Upper lobe of right lung (tissue), 1 donor: ENCODE measurements around the gene PATL1. TPM values are rescaled to one million over a fixed set of nuclear protein-coding genes. Genes with fewer than 3 reads are reported as not detected.

Experiments
- ATAC-seq: fragments of 200-7000 bp; cut with Tn5 transposase; one replicate; pipeline ENCODE4 v1.9.1; 2020; ENCODE audit warnings: mild to moderate bottlenecking, moderate library complexity
- DNase-seq: peaks from one replicate; pipeline ENCODE4 v3.0.0-alpha.2; 2020
- H3K27ac ChIP-seq: fragments of 200-600 bp; one replicate; pipeline ENCODE4 v1.8.0; 2022
- H3K27me3 ChIP-seq: fragments of 200-600 bp; one replicate; pipeline ENCODE4 v1.8.0; 2022; ENCODE audit warnings: mild to moderate bottlenecking
- H3K36me3 ChIP-seq: fragments of 200-600 bp; one replicate; pipeline ENCODE4 v1.8.0; 2022
- H3K4me1 ChIP-seq: fragments of 200-600 bp; one replicate; pipeline ENCODE4 v1.8.0; 2022
- H3K4me3 ChIP-seq: fragments of 200-600 bp; one replicate; pipeline ENCODE4 v1.8.0; 2022; ENCODE audit warnings: mild to moderate bottlenecking
- H3K9me3 ChIP-seq: fragments of 200-600 bp; one replicate; pipeline ENCODE4 v1.8.0; 2022
- intact Hi-C: fragments of 100-400 bp; cut with DNase I; formaldehyde crosslinking; loops from one replicate; pipeline ENCODE4 v1.11.0; 2022
- microRNA-seq: library from miRNA; unstranded; fragments of <30 nt; microRNA quantifications from one replicate; pipeline ENCODE4 v1.2.0, GENCODE V29; 2020; ENCODE audit warnings: borderline microRNAs expressed
- total RNA-seq: library from RNA; stranded (reverse); fragmentation: NEBNext Ultra II Directional; extraction: Animal tissue kit (Norgen Biotek cat#: 25700); gene quantifications from one replicate; pipeline ENCODE4 v1.2.1, GENCODE V29; 2021
- TF ChIP-seq, protein P1 (sequence below): fragments of 200-600 bp; IDR thresholded peaks from one replicate; pipeline ENCODE4 v1.8.0; 2022; ENCODE audit warnings: antibody characterized with exemption
- donor health status: DM: no; HTN: yes; CAD: no; lungs with severe emphysema.

PATL1 gene
- total RNA-seq, 1 donor from 2014 or later, result 35.9 TPM

DNA sequence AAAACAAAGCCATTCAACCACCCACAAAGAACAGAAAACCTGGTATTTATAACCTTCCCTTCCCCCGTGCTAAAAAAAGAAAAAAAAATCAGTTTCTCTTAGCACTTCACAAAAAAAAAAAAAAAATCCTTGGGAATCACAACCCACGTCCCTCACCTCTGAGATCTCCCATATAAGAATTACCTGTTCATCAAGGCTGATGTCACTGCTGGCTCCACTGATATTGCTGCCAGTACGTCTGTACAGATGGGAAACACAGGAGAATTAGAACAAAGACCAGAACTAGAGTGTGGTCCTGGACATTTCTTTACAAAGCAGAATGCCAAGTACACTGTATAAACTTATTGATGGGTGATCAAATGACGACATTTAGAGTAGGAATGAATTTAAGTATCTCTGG lies 68.2 kb downstream of the PATL1 start:
- H3K36me3 ChIP-seq, result peaks cover 100% of the 10 kb centered on the region
- H3K27ac ChIP-seq, result no peak overlapping the region
- H3K4me1 ChIP-seq, result no peaks in the 10 kb centered on the region
- ATAC-seq (no peak), DNase-seq (no peak)
- H3K9me3 ChIP-seq, result no peaks in the 10 kb centered on the region
- H3K4me3 ChIP-seq, result no peak overlapping the region
- TF ChIP-seq, protein P1, sequence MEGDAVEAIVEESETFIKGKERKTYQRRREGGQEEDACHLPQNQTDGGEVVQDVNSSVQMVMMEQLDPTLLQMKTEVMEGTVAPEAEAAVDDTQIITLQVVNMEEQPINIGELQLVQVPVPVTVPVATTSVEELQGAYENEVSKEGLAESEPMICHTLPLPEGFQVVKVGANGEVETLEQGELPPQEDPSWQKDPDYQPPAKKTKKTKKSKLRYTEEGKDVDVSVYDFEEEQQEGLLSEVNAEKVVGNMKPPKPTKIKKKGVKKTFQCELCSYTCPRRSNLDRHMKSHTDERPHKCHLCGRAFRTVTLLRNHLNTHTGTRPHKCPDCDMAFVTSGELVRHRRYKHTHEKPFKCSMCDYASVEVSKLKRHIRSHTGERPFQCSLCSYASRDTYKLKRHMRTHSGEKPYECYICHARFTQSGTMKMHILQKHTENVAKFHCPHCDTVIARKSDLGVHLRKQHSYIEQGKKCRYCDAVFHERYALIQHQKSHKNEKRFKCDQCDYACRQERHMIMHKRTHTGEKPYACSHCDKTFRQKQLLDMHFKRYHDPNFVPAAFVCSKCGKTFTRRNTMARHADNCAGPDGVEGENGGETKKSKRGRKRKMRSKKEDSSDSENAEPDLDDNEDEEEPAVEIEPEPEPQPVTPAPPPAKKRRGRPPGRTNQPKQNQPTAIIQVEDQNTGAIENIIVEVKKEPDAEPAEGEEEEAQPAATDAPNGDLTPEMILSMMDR, result no peak
- no peaks in the 10 kb centered on the region for H3K27me3 ChIP-seq
- intact Hi-C loops, result no loop called here

DNA sequence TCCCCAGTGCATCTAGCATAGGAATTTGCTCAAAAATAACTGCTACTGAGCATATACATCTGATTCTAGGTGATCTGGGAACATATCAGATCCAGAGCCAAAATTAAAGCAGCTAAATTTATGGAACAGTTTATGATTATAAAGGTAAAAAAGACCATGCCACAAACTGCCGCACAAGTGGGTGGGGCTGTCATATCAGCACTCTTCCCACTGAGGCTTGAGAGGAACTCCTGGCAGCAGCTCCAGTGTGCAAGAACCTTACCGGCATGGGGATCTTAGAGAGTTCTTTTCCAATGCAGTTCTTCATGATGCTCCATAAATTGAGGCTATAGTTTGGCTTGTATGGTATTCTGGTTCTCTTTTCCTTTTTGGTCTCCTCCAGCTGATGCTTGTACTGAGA lies 68.6 kb downstream of the PATL1 start:
- ATAC-seq, result no peak
- no peaks in the 10 kb centered on the region for H3K4me1 ChIP-seq
- TF ChIP-seq, protein P1, result no peak
- H3K9me3 ChIP-seq, result no peaks in the 10 kb centered on the region
- H3K27ac ChIP-seq, result no peak overlapping the region
- no peak overlapping the region for H3K4me3 ChIP-seq
- DNase-seq, result no peak
- H3K27me3 ChIP-seq, result no peaks in the 10 kb centered on the region
- H3K36me3 ChIP-seq, result peaks cover 100% of the 10 kb centered on the region
- intact Hi-C loops, result no loop called here

DNA sequence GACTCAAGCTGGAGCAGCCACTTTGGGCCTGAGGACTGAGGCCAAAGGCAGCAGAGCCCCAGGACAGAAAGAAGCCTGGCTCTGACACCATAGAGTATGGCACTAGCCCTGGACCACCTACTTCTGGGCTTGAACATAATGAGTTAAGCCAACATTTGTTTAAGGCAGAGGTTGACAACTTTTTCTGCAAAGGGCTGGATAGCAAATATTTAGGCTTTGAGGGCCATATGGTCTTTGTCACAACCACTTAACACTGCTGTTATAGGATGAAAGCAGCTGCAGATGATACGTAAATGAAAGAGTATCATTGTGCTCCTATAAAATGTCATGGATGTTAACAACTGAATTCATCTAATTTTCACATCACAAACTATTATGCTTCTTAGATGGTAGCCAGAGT lies 69.9 kb downstream of the PATL1 start:
- H3K27ac ChIP-seq, result no peak overlapping the region
- DNase-seq (no peak), ATAC-seq (no peak)
- peaks cover 100% of the 10 kb centered on the region for H3K36me3 ChIP-seq
- no peaks in the 10 kb centered on the region for H3K9me3 ChIP-seq
- intact Hi-C loops, result no loop called here
- H3K27me3 ChIP-seq, result no peaks in the 10 kb centered on the region
- H3K4me3 ChIP-seq, result no peak overlapping the region
- TF ChIP-seq, protein P1, result no peak
- no peaks in the 10 kb centered on the region for H3K4me1 ChIP-seq

Small RNA genes within 50 kb of the gene (microRNA-seq; reads per million reads assigned to microRNA genes)
- gene MIR3162, result not detected

Other genes starting within 250 kb of the PATL1 start
- not detected for gene OR5A2, start 242.6 kb downstream of the PATL1 start, total RNA-seq
- not detected for gene OR5A1, start 232.6 kb downstream of the PATL1 start, total RNA-seq
- gene OR4D6, start 212.1 kb downstream of the PATL1 start, total RNA-seq, result not detected
- gene OR4D10, start 195.7 kb downstream of the PATL1 start, total RNA-seq, result not detected
- not detected for gene OR4D11, start 165.5 kb downstream of the PATL1 start, total RNA-seq
- gene OR4D9, start 157.5 kb downstream of the PATL1 start, total RNA-seq, result not detected
- 39.9 TPM for gene OSBP, start 53.3 kb downstream of the PATL1 start, total RNA-seq
- not detected for gene OR10V1, start 44.8 kb upstream of the PATL1 start, total RNA-seq
- 75.1 TPM for gene STX3, start 86.3 kb upstream of the PATL1 start, total RNA-seq
- gene MRPL16, start 141.7 kb upstream of the PATL1 start, total RNA-seq, result 30.1 TPM
- not detected for gene CBLIF, start 176.5 kb upstream of the PATL1 start, total RNA-seq
- not detected for gene TCN1, start 197.4 kb upstream of the PATL1 start, total RNA-seq
- not detected for gene OOSP3, start 209.7 kb upstream of the PATL1 start, total RNA-seq